HG02759 (cell line): ENCODE measurements around the gene SLF1.

Source experiments
- ATAC-seq: cut with Tn5 transposase; IDR thresholded peaks from one replicate; pipeline ENCODE4 v1.9.1; 2021; ENCODE audit warnings: mild to moderate bottlenecking, moderate library complexity; ENCODE audit not compliant: unreplicated experiment

Gene SLF1

GRCh38 chr5:94660506-94660905 is 42.0 kb downstream of the SLF1 start:
- no peak for ATAC-seq

GRCh38 chr5:94661086-94661485 is 42.6 kb downstream of the SLF1 start:
- ATAC-seq: no peak

- no peak for ATAC-seq
Observed at GRCh38 chr5:94667937-94668336, 49.5 kb downstream of the SLF1 start.

- ATAC-seq: no peak
Observed at GRCh38 chr5:94670726-94671125, 52.3 kb downstream of the SLF1 start.

GRCh38 chr5:94672746-94673145 is 54.3 kb downstream of the SLF1 start:
- ATAC-seq: no peak

- ATAC-seq: no peak
Observed at GRCh38 chr5:94674490-94675382, 56.3 kb downstream of the SLF1 start.

GRCh38 chr5:94675965-94676618 is 57.6 kb downstream of the SLF1 start:
- no peak for ATAC-seq

- ATAC-seq: no peak
Observed at GRCh38 chr5:94682814-94683520, 64.5 kb downstream of the SLF1 start.

GRCh38 chr5:94689908-94690307 is 71.4 kb downstream of the SLF1 start:
- ATAC-seq: no peak

- ATAC-seq: no peak
Observed at GRCh38 chr5:94690778-94691177, 72.3 kb downstream of the SLF1 start.

GRCh38 chr5:94691291-94691690 is 72.8 kb downstream of the SLF1 start:
- no peak for ATAC-seq

GRCh38 chr5:94691949-94692348 is 73.5 kb downstream of the SLF1 start:
- no peak for ATAC-seq

GRCh38 chr5:94692581-94692980 is 74.1 kb downstream of the SLF1 start:
- ATAC-seq: no peak

- peak; percentile 71 for ATAC-seq
Observed at GRCh38 chr5:94693043-94693822, 74.8 kb downstream of the SLF1 start.

- ATAC-seq: no peak
Observed at GRCh38 chr5:94693845-94694370, 75.4 kb downstream of the SLF1 start.

- no peak for ATAC-seq
Observed at GRCh38 chr5:94694671-94695070, 76.2 kb downstream of the SLF1 start.

GRCh38 chr5:94698197-94698596 is 79.7 kb downstream of the SLF1 start:
- ATAC-seq: no peak

- no peak for ATAC-seq
Observed at GRCh38 chr5:94699562-94699961, 81.1 kb downstream of the SLF1 start.

GRCh38 chr5:94700592-94700991 is 82.1 kb downstream of the SLF1 start:
- ATAC-seq: peak; percentile 66

GRCh38 chr5:94702729-94703128 is 84.3 kb downstream of the SLF1 start:
- ATAC-seq: peak; percentile 68

GRCh38 chr5:94705427-94705826 is 87.0 kb downstream of the SLF1 start:
- ATAC-seq: no peak
